NB4 (cell line): ENCODE data around the gene HOXC4.

ENCODE experiments used
- MYC ChIP-seq: IDR thresholded peaks from 2 replicates; pipeline ENCODE4 v1.6.1; 2011; ENCODE audit warnings: low read depth, low read length
- POLR2A ChIP-seq: IDR thresholded peaks from 2 replicates; pipeline ENCODE4 v1.6.1; 2011; ENCODE audit warnings: mild to moderate bottlenecking; ENCODE audit not compliant: insufficient read length; ENCODE audit errors: extremely low read depth
- TF ChIP-seq, protein P1 (sequence below): IDR thresholded peaks from 2 replicates; pipeline ENCODE4 v1.6.1; 2011; ENCODE audit warnings: low read depth, low read length
- TF ChIP-seq, protein P2 (sequence below): IDR thresholded peaks from one replicate; pipeline ENCODE4 v1.5.1; 2012; ENCODE audit warnings: low read depth, low read length

DNA sequence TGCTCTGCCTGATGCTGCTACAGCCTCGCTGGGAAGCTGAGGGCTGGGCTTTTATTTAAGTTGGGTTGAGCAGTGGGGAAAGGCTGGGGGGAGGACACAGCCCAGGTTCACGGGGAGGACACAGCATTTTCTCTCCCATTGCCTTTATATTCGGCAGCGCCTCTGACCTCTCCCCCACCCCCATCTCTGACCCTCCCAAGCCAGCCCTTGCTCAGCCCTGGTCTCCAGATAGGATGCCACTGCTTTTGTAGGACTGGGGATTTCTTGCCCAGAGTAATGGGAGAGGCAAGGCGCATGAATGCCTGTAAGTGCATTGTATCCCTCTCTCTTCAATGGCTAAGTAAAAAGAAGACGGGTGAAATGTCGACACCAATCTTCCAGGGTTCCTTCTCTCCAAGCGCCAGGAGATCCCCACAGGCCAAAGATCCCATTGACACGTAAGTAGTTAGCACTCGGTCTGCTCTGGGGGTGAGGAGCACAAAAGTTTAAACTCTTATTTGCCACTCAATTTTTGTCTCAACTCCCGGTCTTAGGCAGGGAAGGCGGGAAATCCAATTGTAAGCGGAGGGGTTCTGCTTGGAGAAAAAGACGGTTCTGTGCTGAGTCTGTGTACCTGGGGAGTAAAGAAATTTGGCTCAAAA lies 4.6 kb downstream of the HOXC4 start:
- TF ChIP-seq, protein P1, sequence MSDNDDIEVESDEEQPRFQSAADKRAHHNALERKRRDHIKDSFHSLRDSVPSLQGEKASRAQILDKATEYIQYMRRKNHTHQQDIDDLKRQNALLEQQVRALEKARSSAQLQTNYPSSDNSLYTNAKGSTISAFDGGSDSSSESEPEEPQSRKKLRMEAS: no peak
- TF ChIP-seq, protein P2, sequence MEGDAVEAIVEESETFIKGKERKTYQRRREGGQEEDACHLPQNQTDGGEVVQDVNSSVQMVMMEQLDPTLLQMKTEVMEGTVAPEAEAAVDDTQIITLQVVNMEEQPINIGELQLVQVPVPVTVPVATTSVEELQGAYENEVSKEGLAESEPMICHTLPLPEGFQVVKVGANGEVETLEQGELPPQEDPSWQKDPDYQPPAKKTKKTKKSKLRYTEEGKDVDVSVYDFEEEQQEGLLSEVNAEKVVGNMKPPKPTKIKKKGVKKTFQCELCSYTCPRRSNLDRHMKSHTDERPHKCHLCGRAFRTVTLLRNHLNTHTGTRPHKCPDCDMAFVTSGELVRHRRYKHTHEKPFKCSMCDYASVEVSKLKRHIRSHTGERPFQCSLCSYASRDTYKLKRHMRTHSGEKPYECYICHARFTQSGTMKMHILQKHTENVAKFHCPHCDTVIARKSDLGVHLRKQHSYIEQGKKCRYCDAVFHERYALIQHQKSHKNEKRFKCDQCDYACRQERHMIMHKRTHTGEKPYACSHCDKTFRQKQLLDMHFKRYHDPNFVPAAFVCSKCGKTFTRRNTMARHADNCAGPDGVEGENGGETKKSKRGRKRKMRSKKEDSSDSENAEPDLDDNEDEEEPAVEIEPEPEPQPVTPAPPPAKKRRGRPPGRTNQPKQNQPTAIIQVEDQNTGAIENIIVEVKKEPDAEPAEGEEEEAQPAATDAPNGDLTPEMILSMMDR: no peak
- TF ChIP-seq POLR2A: no peak
- TF ChIP-seq MYC: no peak
